Naive thymus-derived CD4-positive, alpha-beta T cell (primary cell): ENCODE data around the gene GJC1. TPM values are rescaled to one million over a fixed set of nuclear protein-coding genes. Genes with fewer than 3 reads are reported as not detected.
A peak's percentile ranks its signal among the peaks of the same experiment; 100 is the strongest.

Experiments
- ATAC-seq: fragments of 150-1000 bp; cut with Tn5 transposase; 2 replicates; pipeline ENCODE4 v1.10.0; 2021; ENCODE audit warnings: mild to moderate bottlenecking, moderate library complexity
- CTCF ChIA-PET: fragments of 350-600 bp; sonication (Branson Sonifier 250); formaldehyde crosslinking; loops from one replicate; lab custom pipeline; 2021; ENCODE audit warnings: antibody characterized with exemption; lab: Charles Lee
- POLR2A ChIA-PET: fragments of 350-600 bp; sonication (Branson Sonifier 250); formaldehyde crosslinking; loops from one replicate; lab custom pipeline; 2021; ENCODE audit warnings: antibody characterized with exemption, inconsistent platforms; lab: Charles Lee
- DNase-seq, 9 donors: peaks; one replicate each; pipeline versions ENCODE4 v3.0.0 to v3.0.0-alpha.2; 2020 to 2022; ENCODE audit warnings: mixed read lengths in 1 of 9
- H3K27ac ChIP-seq: one replicate; pipeline ENCODE4 v1.7.0; 2013; ENCODE audit warnings: mild to moderate bottlenecking, low read depth, low read length, moderate library complexity
- H3K27me3 ChIP-seq, 2 donors: one replicate each; pipeline ENCODE4 v1.7.0; 2013; ENCODE audit warnings: low read length in 2 of 2, mild to moderate bottlenecking in 2 of 2, moderate library complexity in 2 of 2; ENCODE audit not compliant: control insufficient read depth in 2 of 2, insufficient read depth in 2 of 2
- H3K36me3 ChIP-seq, 3 experiments: 1 replicate in 2 of 3; 2 replicates in 1 of 3; pipeline ENCODE4 v1.7.0; 2013; ENCODE audit warnings: low read length in 3 of 3, mild to moderate bottlenecking in 3 of 3, moderate library complexity in 1 of 3; ENCODE audit not compliant: insufficient read depth in 3 of 3, control insufficient read depth in 2 of 3
- H3K4me1 ChIP-seq, 2 donors: one replicate each; pipeline ENCODE4 v1.7.0; 2013; ENCODE audit warnings: low read length in 2 of 2, mild to moderate bottlenecking in 2 of 2, moderate library complexity in 1 of 2; ENCODE audit not compliant: control insufficient read depth in 2 of 2, insufficient read depth in 2 of 2
- H3K4me3 ChIP-seq: 2 replicates; pipeline ENCODE4 v1.7.0; 2013; ENCODE audit warnings: mild to moderate bottlenecking, low read length
- H3K9me3 ChIP-seq, 3 experiments: 1 replicate in 2 of 3; 2 replicates in 1 of 3; pipeline ENCODE4 v1.7.0; 2013; ENCODE audit warnings: low read length in 3 of 3; ENCODE audit not compliant: control insufficient read depth in 2 of 3
- H3K27ac Mint-ChIP-seq, 9 donors: one replicate each; pipeline ENCODE4 v1.8.0; 2020 to 2022; ENCODE audit warnings: mixed read lengths in 9 of 9, mild to moderate bottlenecking in 8 of 9, moderate library complexity in 5 of 9, inconsistent platforms in 2 of 9
- H3K27me3 Mint-ChIP-seq, 5 donors: one replicate each; pipeline ENCODE4 v1.8.0; 2021 to 2022; ENCODE audit warnings: mixed read lengths in 5 of 5, mild to moderate bottlenecking in 1 of 5
- H3K36me3 Mint-ChIP-seq, 5 donors: one replicate each; pipeline ENCODE4 v1.8.0; 2020 to 2022; ENCODE audit warnings: mixed read lengths in 5 of 5, mild to moderate bottlenecking in 3 of 5, inconsistent platforms in 1 of 5
- H3K4me1 Mint-ChIP-seq, 7 donors: one replicate each; pipeline ENCODE4 v1.8.0; 2020 to 2022; ENCODE audit warnings: mixed read lengths in 7 of 7, mild to moderate bottlenecking in 3 of 7, inconsistent platforms in 1 of 7
- H3K4me3 Mint-ChIP-seq, 10 donors: one replicate each; pipeline ENCODE4 v1.8.0; 2020 to 2022; ENCODE audit warnings: mild to moderate bottlenecking in 10 of 10, mixed read lengths in 10 of 10, moderate library complexity in 6 of 10, inconsistent platforms in 2 of 10
- H3K9me3 Mint-ChIP-seq, 11 donors: one replicate each; pipeline ENCODE4 v1.8.0; 2020 to 2022; ENCODE audit warnings: mixed read lengths in 11 of 11, mild to moderate bottlenecking in 4 of 11, inconsistent platforms in 1 of 11, moderate library complexity in 1 of 11
- intact Hi-C, 2 donors: fragments of 100-400 bp; cut with micrococcal nuclease; formaldehyde crosslinking; loops; one replicate each; pipeline ENCODE4 v1.15.1; 2023
- polyA plus RNA-seq, 2 donors: library from polyadenylated mRNA; unstranded; fragments of 300-500 nt; fragmentation: Illumina TruSeq; gene quantifications; one replicate each; pipeline ENCODE4 v1.2.3, GENCODE V29; 2021
- total RNA-seq, 6 experiments: library from RNA in 5 of 6; stranded (reverse) in 5 of 6; gene quantifications; 1 replicate in 5 of 6; 2 replicates in 1 of 6; pipeline ENCODE4 v1.2.3 and lab custom pipeline; 2021 to 2026

The GJC1 gene
- total and polyA plus RNA-seq, 7 experiments from 2014 or later: 0.20 to 1.4 TPM; not detected in 5

DNA sequence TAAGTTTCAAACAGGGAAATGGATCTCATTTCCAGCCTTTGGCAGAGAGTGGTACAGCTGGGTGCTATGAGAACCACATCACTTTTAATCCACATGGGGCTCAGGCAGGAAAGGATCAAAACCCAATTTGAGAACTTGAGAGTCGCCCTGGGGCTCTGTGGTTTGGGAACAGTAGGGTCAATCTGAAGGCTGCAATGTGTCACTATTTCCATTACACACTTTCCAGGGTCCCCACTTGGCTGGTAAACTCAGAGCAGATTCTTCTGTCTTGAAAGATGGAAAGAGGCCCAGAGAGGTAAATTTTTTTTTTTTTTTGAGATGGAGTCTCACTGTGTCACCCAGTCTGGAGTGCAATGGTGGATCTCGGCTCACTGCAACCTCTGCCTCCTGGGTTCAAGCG, 10.8 kb upstream of the GJC1 start:
- Mint-ChIP-seq H3K4me3 (no peak overlapping the region), H3K36me3 (no peaks in the 10 kb centered on the region), H3K27me3 (no peaks in the 10 kb centered on the region), H3K9me3 (no peaks in the 10 kb centered on the region), H3K4me1 (no peaks in the 10 kb centered on the region), H3K27ac (no peak overlapping the region)
- no peak for ATAC-seq
- intact Hi-C loops: no loop called here
- no peaks in the 10 kb centered on the region for H3K4me1 ChIP-seq
- no peak overlapping the region for H3K4me3 ChIP-seq
- ChIA-PET CTCF (no interaction called here), POLR2A (interaction anchor here (0.5 kb wide), 1 partner anchor 207 kb away, joined by 3 read pairs; no protein-coding TSS in a partner anchor)
- no peak for DNase-seq
- H3K27ac ChIP-seq: no peak overlapping the region
- H3K27me3 ChIP-seq: no peaks in the 10 kb centered on the region
- no peaks in the 10 kb centered on the region for H3K36me3 ChIP-seq
- H3K9me3 ChIP-seq: no peaks in the 10 kb centered on the region

DNA sequence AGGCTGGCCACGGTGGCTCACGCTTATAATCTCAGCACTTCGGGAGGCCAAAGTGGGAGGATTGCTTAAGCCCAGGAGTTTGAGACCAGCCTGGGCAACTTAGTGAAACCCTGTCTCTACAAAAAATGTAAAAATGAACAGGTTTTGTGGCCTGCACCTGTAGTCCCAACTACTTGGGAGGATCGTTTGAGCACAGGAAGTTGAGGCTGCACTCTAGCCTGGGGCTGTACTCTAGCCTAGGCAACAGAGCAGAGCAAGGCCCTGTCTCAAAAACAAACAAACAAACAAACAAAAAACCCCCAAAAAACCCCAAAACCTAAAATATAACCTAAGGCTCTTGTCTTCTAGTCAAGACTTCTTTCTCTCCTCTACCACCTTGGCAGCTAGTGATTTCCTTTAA, 10.2 kb upstream of the GJC1 start:
- H3K4me1 ChIP-seq: no peaks in the 10 kb centered on the region
- Mint-ChIP-seq H3K27ac (no peak overlapping the region), H3K36me3 (no peaks in the 10 kb centered on the region), H3K4me3 (no peak overlapping the region), H3K27me3 (peaks cover 0 to 4% (median 0%) of the 10 kb centered on the region in 5 donors), H3K9me3 (no peaks in the 10 kb centered on the region), H3K4me1 (no peaks in the 10 kb centered on the region)
- intact Hi-C loops: no loop called here
- no peak for DNase-seq
- H3K36me3 ChIP-seq: no peaks in the 10 kb centered on the region
- POLR2A ChIA-PET: no interaction called here
- H3K9me3 ChIP-seq: no peaks in the 10 kb centered on the region
- no peak for ATAC-seq
- H3K4me3 ChIP-seq: no peak overlapping the region
- no peak overlapping the region for H3K27ac ChIP-seq
- no peaks in the 10 kb centered on the region for H3K27me3 ChIP-seq
- CTCF ChIA-PET: interaction anchor here (0.5 kb wide), 1 partner anchor 1751 kb away, joined by 3 read pairs; no protein-coding TSS in a partner anchor

DNA sequence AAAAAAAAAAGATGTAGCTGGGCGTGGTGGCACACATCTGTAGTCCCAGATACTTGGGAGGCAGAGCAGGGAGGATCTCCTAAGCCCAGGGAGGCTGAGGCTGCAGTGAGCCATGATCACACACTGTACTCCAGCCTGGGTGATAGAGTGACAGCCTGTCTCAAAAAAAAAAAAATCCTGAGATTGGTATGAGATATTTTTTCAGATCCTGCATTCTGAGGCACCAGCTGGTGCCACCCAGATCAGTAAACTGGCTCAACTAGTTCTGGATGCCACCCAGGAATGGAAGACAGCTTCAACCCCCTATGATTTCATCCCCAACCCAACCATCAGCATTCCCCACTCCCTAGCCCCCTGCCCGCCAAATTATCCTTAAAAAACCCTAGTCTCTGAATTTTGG, 7.1 kb upstream of the GJC1 start:
- peaks cover 0 to 3% (median 0%) of the 10 kb centered on the region in 11 donors for H3K9me3 Mint-ChIP-seq
- no peak overlapping the region for H3K4me3 Mint-ChIP-seq
- H3K27me3 ChIP-seq: no peaks in the 10 kb centered on the region
- no peak overlapping the region for H3K27ac Mint-ChIP-seq
- intact Hi-C loops: no loop called here
- H3K27me3 Mint-ChIP-seq: peaks cover 0 to 26% (median 15%) of the 10 kb centered on the region in 5 donors
- CTCF ChIA-PET: interaction anchor here (1.5 kb wide), 1 partner anchor 10 kb away, joined by 7 read pairs; the partner anchor contains the start of gene HIGD1B
- POLR2A ChIA-PET: interaction anchor here (0.6 kb wide), 1 partner anchor 167 kb away, joined by 4 read pairs; no protein-coding TSS in a partner anchor
- no peaks in the 10 kb centered on the region for H3K9me3 ChIP-seq
- no peak overlapping the region for H3K27ac ChIP-seq
- no peaks in the 10 kb centered on the region for H3K36me3 ChIP-seq
- DNase-seq (no peak), ATAC-seq (no peak)
- H3K36me3 Mint-ChIP-seq: no peaks in the 10 kb centered on the region
- no peaks in the 10 kb centered on the region for H3K4me1 Mint-ChIP-seq
- H3K4me1 ChIP-seq: no peaks in the 10 kb centered on the region
- no peak overlapping the region for H3K4me3 ChIP-seq

DNA sequence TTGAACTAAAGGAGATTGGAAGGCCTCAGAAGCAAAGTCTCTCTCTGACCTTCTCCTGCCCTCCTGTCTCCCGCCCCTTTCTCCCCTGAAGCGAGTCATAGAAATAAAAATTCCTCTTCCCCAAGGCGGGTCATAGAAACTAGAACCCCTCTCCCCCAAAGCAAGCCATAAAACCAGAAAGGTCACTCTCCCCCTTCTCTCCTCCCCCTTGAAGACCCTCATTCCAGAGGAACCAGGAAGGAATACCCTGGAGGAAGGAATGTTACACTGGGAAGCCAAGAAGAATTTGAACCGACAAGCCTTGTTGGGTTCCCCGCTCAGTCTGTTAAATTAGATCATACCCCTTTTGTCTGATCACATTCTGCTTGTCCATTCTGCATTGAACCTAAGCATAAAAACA, 2.7 kb upstream of the GJC1 start:
- Mint-ChIP-seq H3K36me3 (peaks cover 0 to 5% (median 0%) of the 10 kb centered on the region in 5 donors), H3K27ac (no peak overlapping the region), H3K27me3 (peaks cover 21 to 58% (median 40%) of the 10 kb centered on the region in 5 donors), H3K4me1 (peaks cover 7 to 12% (median 10%) of the 10 kb centered on the region in 7 donors), H3K9me3 (peaks cover 0 to 3% (median 0%) of the 10 kb centered on the region in 11 donors), H3K4me3 (peak overlapping the region in 1 of 10 donors; percentile 16)
- Histone ChIP-seq H3K27me3 (peaks cover 11 to 20% of the 10 kb centered on the region in 2 donors), H3K9me3 (no peaks in the 10 kb centered on the region), H3K4me3 (no peak overlapping the region), H3K27ac (no peak overlapping the region), H3K36me3 (no peaks in the 10 kb centered on the region), H3K4me1 (peaks cover 5 to 7% of the 10 kb centered on the region in 2 donors)
- ATAC-seq: no peak
- CTCF ChIA-PET: no interaction called here
- intact Hi-C loops: loop anchor here in 1 of 2 donors (5.0 kb wide), 1 partner anchor 56 kb away; no protein-coding TSS in a partner anchor
- POLR2A ChIA-PET: no interaction called here
- no peak for DNase-seq

DNA sequence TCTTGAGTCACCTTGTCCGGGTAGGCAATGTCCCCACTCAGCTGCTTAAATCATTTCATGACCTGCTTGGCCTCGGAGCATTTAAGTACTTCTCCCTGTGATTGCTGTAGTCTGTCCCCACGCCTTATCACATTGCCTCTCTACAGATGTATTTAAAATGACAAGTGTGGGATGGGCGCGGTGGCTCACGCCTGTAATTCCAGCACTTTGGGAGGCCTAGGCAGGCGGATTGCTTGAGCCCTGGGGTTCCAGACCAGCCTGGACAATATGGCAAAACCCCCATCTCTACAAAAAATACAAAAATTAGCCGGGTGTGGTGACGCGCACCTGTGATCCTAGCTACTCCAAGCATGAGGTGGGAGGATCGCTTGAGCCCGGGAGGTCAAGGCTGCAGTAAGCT, 1.3 kb upstream of the GJC1 start:
- H3K27ac Mint-ChIP-seq: no peak overlapping the region
- Histone ChIP-seq H3K36me3 (no peaks in the 10 kb centered on the region), H3K4me1 (peaks cover 5 to 7% of the 10 kb centered on the region in 2 donors), H3K4me3 (no peak overlapping the region), H3K27me3 (peaks cover 11 to 28% of the 10 kb centered on the region in 2 donors), H3K9me3 (no peaks in the 10 kb centered on the region), H3K27ac (no peak overlapping the region)
- ATAC-seq (no peak), DNase-seq (no peak)
- peak overlapping the region in 6 of 10 donors; percentile 12 to 74 (median 30) for H3K4me3 Mint-ChIP-seq
- peaks cover 0 to 5% (median 0%) of the 10 kb centered on the region in 5 donors for H3K36me3 Mint-ChIP-seq
- H3K27me3 Mint-ChIP-seq: peaks cover 32 to 70% (median 52%) of the 10 kb centered on the region in 5 donors
- ChIA-PET CTCF (no interaction called here), POLR2A (interaction anchor here (0.7 kb wide), 1 partner anchor 22 kb away, joined by 3 read pairs; no protein-coding TSS in a partner anchor)
- peaks cover 0 to 3% (median 0%) of the 10 kb centered on the region in 11 donors for H3K9me3 Mint-ChIP-seq
- H3K4me1 Mint-ChIP-seq: peaks cover 7 to 12% (median 10%) of the 10 kb centered on the region in 7 donors
- intact Hi-C loops: loop anchor here in 1 of 2 donors (5.0 kb wide), 1 partner anchor 54 kb away; no protein-coding TSS in a partner anchor

DNA sequence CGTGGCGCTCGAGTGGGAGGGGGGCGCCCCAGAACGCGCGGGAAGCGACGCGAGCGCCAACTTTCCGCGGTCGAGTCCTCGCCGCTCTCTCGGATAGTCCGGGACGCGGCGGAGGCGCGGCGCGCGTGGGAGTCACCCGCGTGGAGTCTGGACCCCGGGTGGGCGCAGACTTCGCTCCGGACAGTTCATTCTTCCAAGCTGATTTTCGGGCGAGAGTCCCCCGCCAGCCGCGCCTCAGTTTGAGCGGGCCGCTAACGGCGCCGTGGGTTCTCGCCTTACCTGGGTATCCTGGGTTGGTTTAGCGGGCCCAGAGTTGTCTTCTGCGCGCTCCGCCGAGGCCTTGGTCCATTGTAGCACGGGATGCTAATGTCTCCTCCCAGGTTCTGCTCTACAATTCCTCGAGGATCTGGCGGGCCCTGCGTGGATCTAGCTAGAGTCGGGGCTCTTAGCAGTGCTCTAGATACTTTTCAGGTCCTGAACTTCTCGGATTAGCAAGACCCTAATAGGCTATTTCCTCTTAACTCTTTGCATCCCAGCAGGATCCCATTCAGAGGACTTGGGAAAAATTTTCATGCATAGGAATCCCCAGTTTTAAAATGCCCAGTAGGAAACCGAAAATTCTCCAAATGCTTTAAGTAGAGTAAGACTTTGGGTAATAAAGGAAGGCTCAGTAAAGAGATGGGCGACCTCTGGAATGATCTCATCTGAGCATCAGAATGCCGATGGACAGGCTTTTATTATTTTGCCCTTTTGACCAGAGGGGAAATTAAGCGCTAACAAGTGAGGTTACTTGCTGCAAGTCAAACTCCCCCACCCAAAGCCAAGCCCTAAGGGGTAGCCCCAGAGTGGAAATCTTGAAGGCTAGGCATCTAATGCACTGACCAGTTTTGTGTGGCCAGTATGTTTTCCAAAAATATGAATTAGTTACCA, 537 bp upstream of the GJC1 start:
- Mint-ChIP-seq H3K4me3 (peak overlapping the region; percentile 58 to 90 (median 78)), H3K9me3 (peaks cover 0 to 3% (median 0%) of the 10 kb centered on the region in 11 donors), H3K27ac (peak overlapping the region in 1 of 9 donors; percentile 33), H3K27me3 (peaks cover 37 to 74% (median 56%) of the 10 kb centered on the region in 5 donors), H3K4me1 (peaks cover 7 to 12% (median 10%) of the 10 kb centered on the region in 7 donors), H3K36me3 (peaks cover 0 to 5% (median 0%) of the 10 kb centered on the region in 5 donors)
- Histone ChIP-seq H3K27me3 (peaks cover 11 to 28% of the 10 kb centered on the region in 2 donors), H3K36me3 (no peaks in the 10 kb centered on the region), H3K4me3 (no peak overlapping the region), H3K27ac (no peak overlapping the region), H3K4me1 (peaks cover 5 to 7% of the 10 kb centered on the region in 2 donors), H3K9me3 (no peaks in the 10 kb centered on the region)
- peak; percentile 48 for ATAC-seq
- ChIA-PET POLR2A (no interaction called here), CTCF (no interaction called here)
- intact Hi-C loops: loop anchor here in 1 of 2 donors (5.0 kb wide), 1 partner anchor 53 kb away; no protein-coding TSS in a partner anchor
- DNase-seq: peak in 5 of 9 donors; percentile 3 to 16 (median 12)
